HG03378 (cell line): ENCODE data around the gene ZNF90.
A peak's percentile ranks its signal among the peaks of the same experiment; 100 is the strongest.
"Not testable (repeated sequence)": the region's sequence is repeated elsewhere in the genome, so short reads cannot be mapped to it uniquely, and the experiment has no call there.

Experiments used
- ATAC-seq: cut with Tn5 transposase; IDR thresholded peaks from one replicate; pipeline ENCODE4 v1.9.1; 2021; ENCODE audit warnings: mild to moderate bottlenecking, moderate library complexity; ENCODE audit not compliant: unreplicated experiment

The ZNF90 gene

GRCh38 chr19:20102097-20102496, 24.3 kb downstream of the ZNF90 start:
- ATAC-seq = no peak

- no peak for ATAC-seq
Observed at GRCh38 chr19:20103091-20103740, 25.4 kb downstream of the ZNF90 start.

- no peak for ATAC-seq
Observed at GRCh38 chr19:20107301-20107700, 29.5 kb downstream of the ZNF90 start.

GRCh38 chr19:20118064-20118839, 40.5 kb downstream of the ZNF90 start:
- ATAC-seq = not testable (repeated sequence)

GRCh38 chr19:20124879-20125278, 47.1 kb downstream of the ZNF90 start:
- no peak for ATAC-seq

- ATAC-seq = not testable (repeated sequence)
Observed at GRCh38 chr19:20132933-20133332, 55.1 kb downstream of the ZNF90 start.

- ATAC-seq = not testable (repeated sequence)
Observed at GRCh38 chr19:20137714-20138113, 59.9 kb downstream of the ZNF90 start.

GRCh38 chr19:20151617-20152145, 73.9 kb downstream of the ZNF90 start:
- ATAC-seq = no peak

- not testable (repeated sequence) for ATAC-seq
Observed at GRCh38 chr19:20152506-20152905, 74.7 kb downstream of the ZNF90 start.

GRCh38 chr19:20153281-20153680, 75.5 kb downstream of the ZNF90 start:
- ATAC-seq = no peak

- ATAC-seq = no peak
Observed at GRCh38 chr19:20154636-20155035, 76.8 kb downstream of the ZNF90 start.

- no peak for ATAC-seq
Observed at GRCh38 chr19:20162821-20163220, 85.0 kb downstream of the ZNF90 start.

GRCh38 chr19:20164456-20164855, 86.7 kb downstream of the ZNF90 start:
- ATAC-seq = no peak

GRCh38 chr19:20165971-20166592, 88.3 kb downstream of the ZNF90 start:
- no peak for ATAC-seq

GRCh38 chr19:20167020-20167644, 89.3 kb downstream of the ZNF90 start, which contains the start of gene ZNF486:
TSS of gene ZNF486 (plus strand) at chr19:20167214. CDS start at chr19:20167331, 117 bp downstream.
- ATAC-seq = peak; percentile 96

GRCh38 chr19:20167651-20168122, 89.9 kb downstream of the ZNF90 start:
- ATAC-seq = no peak
